Measurements from ENCODE around the gene SURF1. TPM values are rescaled to one million over a fixed set of nuclear protein-coding genes. Genes with fewer than 3 reads are reported as not detected.

The SURF1 gene
- total and polyA plus RNA-seq, 4 donors, result 14.2 to 75.3 (median 57.8) TPM

- no peak for ATAC-seq (ENCODE audit: insufficient read depth, low FRiP score)
- H3K27ac ChIP-seq (ENCODE audit: low read depth in 1 of 2, low read length in 1 of 2), result no peak overlapping the region
- no peak for DNase-seq
- no peak overlapping the region for H3K9ac ChIP-seq (ENCODE audit: insufficient read depth in 1 of 2, low read length in 2 of 2)
- 83 to 87% methylated on average over 13 of the region's 13 CpGs for WGBS, 2 donors
- no peak overlapping the region for H3K4me3 ChIP-seq
- no peaks in the 10 kb centered on the region for H3K4me1 ChIP-seq (ENCODE audit: control insufficient read depth in 5 of 5, insufficient read depth in 5 of 5, low read length in 5 of 5)
- peaks cover 0 to 2% (median 0%) of the 10 kb centered on the region in 4 donors for H3K36me3 ChIP-seq (ENCODE audit: control insufficient read depth in 4 of 4, insufficient read depth in 4 of 4, low read length in 4 of 4)
- TF ChIP-seq CTCF (IDR thresholded peaks at IDR 0.05; ENCODE audit: control extremely low read depth, extremely low read depth), result no peak
- H3K27me3 ChIP-seq (ENCODE audit: control insufficient read depth in 3 of 3, insufficient read depth in 3 of 3, low read length in 2 of 3), result no peaks in the 10 kb centered on the region
- no peaks in the 10 kb centered on the region for H3K9me3 ChIP-seq (ENCODE audit: control insufficient read depth in 4 of 4, insufficient read depth in 3 of 4, low read length in 3 of 4)
Measured at GRCh38 chr9:133386338-133386737, 30.1 kb upstream of the SURF1 start.

- Histone ChIP-seq H3K9me3 (ENCODE audit: control insufficient read depth in 4 of 4, insufficient read depth in 3 of 4, low read length in 3 of 4) (no peaks in the 10 kb centered on the region), H3K27me3 (ENCODE audit: control insufficient read depth in 3 of 3, insufficient read depth in 3 of 3, low read length in 2 of 3) (no peaks in the 10 kb centered on the region), H3K36me3 (ENCODE audit: control insufficient read depth in 4 of 4, insufficient read depth in 4 of 4, low read length in 4 of 4) (peaks cover 0 to 2% (median 0%) of the 10 kb centered on the region in 4 donors), H3K4me3 (no peak overlapping the region), H3K4me1 (ENCODE audit: control insufficient read depth in 5 of 5, insufficient read depth in 5 of 5, low read length in 5 of 5) (no peaks in the 10 kb centered on the region), H3K27ac (ENCODE audit: low read depth in 1 of 2, low read length in 1 of 2) (no peak overlapping the region), H3K9ac (ENCODE audit: insufficient read depth in 1 of 2, low read length in 2 of 2) (no peak overlapping the region)
- 89 to 96% methylated on average over 13 to 14 of the region's 14 CpGs for WGBS, 2 donors
- ATAC-seq (ENCODE audit: insufficient read depth, low FRiP score) (no peak), DNase-seq (no peak)
- no peak for TF ChIP-seq CTCF (IDR thresholded peaks at IDR 0.05; ENCODE audit: control extremely low read depth, extremely low read depth)
Measured at GRCh38 chr9:133385452-133385851, 29.2 kb upstream of the SURF1 start.

DNA sequence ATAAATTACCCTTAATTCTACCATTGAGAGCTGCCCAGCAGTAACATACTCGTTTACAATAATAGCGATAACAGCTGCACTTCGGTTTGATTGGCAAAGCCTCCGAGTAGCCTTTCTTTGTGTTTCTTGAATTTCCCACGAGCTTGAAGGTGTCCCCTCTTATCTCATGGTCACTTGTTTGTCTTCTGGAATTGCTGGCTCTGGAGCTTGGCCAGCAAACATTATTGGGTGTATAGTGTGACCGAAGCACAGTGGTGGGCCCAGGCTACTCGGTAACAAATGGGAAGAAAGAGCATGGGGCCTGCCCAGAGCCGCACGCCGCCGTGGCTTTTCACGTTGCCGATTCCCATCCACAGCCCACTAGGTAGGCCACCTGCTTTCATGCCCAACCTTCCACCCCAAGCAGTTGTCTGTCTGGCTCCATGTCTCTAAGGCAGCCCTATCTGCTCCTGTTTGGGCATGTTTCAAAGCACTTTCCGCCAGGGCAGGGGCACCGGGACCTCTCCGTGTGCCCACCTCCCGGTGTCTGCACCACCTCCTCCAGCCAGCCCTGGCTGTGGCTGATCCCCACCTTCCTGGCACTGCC is 28.5 kb upstream of the SURF1 start:
- Histone ChIP-seq H3K9ac (ENCODE audit: insufficient read depth in 1 of 2, low read length in 2 of 2) (no peak overlapping the region), H3K27me3 (ENCODE audit: control insufficient read depth in 3 of 3, insufficient read depth in 3 of 3, low read length in 2 of 3) (no peaks in the 10 kb centered on the region), H3K4me1 (ENCODE audit: control insufficient read depth in 5 of 5, insufficient read depth in 5 of 5, low read length in 5 of 5) (no peaks in the 10 kb centered on the region), H3K36me3 (ENCODE audit: control insufficient read depth in 4 of 4, insufficient read depth in 4 of 4, low read length in 4 of 4) (peaks cover 0 to 2% (median 0%) of the 10 kb centered on the region in 4 donors), H3K27ac (ENCODE audit: low read depth in 1 of 2, low read length in 1 of 2) (no peak overlapping the region), H3K4me3 (no peak overlapping the region), H3K9me3 (ENCODE audit: control insufficient read depth in 4 of 4, insufficient read depth in 3 of 4, low read length in 3 of 4) (no peaks in the 10 kb centered on the region)
- 88% methylated on average over 17 of the region's 17 CpGs for WGBS, 2 donors
- no peak for TF ChIP-seq CTCF (IDR thresholded peaks at IDR 0.05; ENCODE audit: control extremely low read depth, extremely low read depth)
- DNase-seq (no peak), ATAC-seq (ENCODE audit: insufficient read depth, low FRiP score) (no peak)

- no peak for ATAC-seq (ENCODE audit: insufficient read depth, low FRiP score)
- H3K27me3 ChIP-seq (ENCODE audit: control insufficient read depth in 3 of 3, insufficient read depth in 3 of 3, low read length in 2 of 3), result no peaks in the 10 kb centered on the region
- peaks cover 0 to 2% (median 0%) of the 10 kb centered on the region in 4 donors for H3K36me3 ChIP-seq (ENCODE audit: control insufficient read depth in 4 of 4, insufficient read depth in 4 of 4, low read length in 4 of 4)
- no peak for DNase-seq
- TF ChIP-seq CTCF (IDR thresholded peaks at IDR 0.05; ENCODE audit: control extremely low read depth, extremely low read depth), result no peak
- H3K4me1 ChIP-seq (ENCODE audit: control insufficient read depth in 5 of 5, insufficient read depth in 5 of 5, low read length in 5 of 5), result no peaks in the 10 kb centered on the region
- WGBS, 2 donors, result 91% methylated on average over 3 of the region's 3 CpGs
- H3K9me3 ChIP-seq (ENCODE audit: control insufficient read depth in 4 of 4, insufficient read depth in 3 of 4, low read length in 3 of 4), result no peaks in the 10 kb centered on the region
- H3K4me3 ChIP-seq, result no peak overlapping the region
- H3K27ac ChIP-seq (ENCODE audit: low read depth in 1 of 2, low read length in 1 of 2), result no peak overlapping the region
- no peak overlapping the region for H3K9ac ChIP-seq (ENCODE audit: insufficient read depth in 1 of 2, low read length in 2 of 2)
Measured at GRCh38 chr9:133383438-133383837, 27.2 kb upstream of the SURF1 start.
